SK-N-MC (cell line): Measurements from ENCODE around the gene LGR6.

Experiments
- EZH2 ChIP-seq: fragments of 200-600 bp; sonication (generic); IDR thresholded peaks from one replicate; pipeline ENCODE4 v1.6.1; 2017; ENCODE audit warnings: antibody characterized with exemption
- FOXP2 ChIP-seq: optimal IDR thresholded peaks from 2 replicates; pipeline ENCODE3; 2011; ENCODE audit warnings: mild to moderate bottlenecking, moderate library complexity; ENCODE audit not compliant: insufficient read depth; ENCODE audit errors: extremely low read length, control extremely low read depth
- POLR2AphosphoS5 ChIP-seq: IDR thresholded peaks from 2 replicates; pipeline ENCODE4 v1.6.1; 2012; ENCODE audit warnings: mild to moderate bottlenecking, low read depth, low read length, borderline replicate concordance

DNA sequence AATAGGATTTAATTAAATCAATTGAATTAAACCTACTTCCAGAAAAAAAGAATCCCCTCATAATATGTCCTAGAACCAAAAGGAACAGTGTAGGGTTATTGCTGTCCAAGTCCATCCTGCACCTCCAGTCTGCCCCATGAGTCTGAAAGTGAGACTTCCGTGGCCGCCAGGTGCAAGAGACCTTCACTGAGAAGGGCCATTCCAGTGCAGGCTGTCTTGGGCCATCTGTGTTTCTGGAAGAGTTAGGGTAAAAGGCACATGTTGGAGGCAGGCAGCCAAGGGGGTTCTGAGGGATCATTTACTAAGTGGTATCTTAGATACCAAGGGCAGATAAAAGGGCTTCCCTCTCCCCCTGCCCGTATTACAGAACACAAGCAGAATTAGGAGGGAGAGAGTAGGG, 117.1 kb downstream of the LGR6 start:
- no peak for TF ChIP-seq EZH2
- TF ChIP-seq FOXP2: no peak
- no peak for TF ChIP-seq POLR2AphosphoS5
